ENCODE measurements around the gene NGDN. TPM values are rescaled to one million over a fixed set of nuclear protein-coding genes. Genes with fewer than 3 reads are reported as not detected.

Gene NGDN
- total and polyA plus RNA-seq, 2 of the 4 experiments (the other 2 are of a cell fraction) = 48.1 to 49.8 TPM

- Histone ChIP-seq H3K79me1 (ENCODE audit: low read depth in 1 of 2, low read length in 2 of 2) (no peaks in the 10 kb centered on the region), H2BK15ac (ENCODE audit: low read depth, low read length) (no peak overlapping the region), H3K18ac (ENCODE audit: low read depth, low read length) (no peak overlapping the region), H2BK120ac (ENCODE audit: low read depth, low read length) (no peak overlapping the region), H3K14ac (replicated peaks; ENCODE audit: low read depth, low read length) (no peak overlapping the region), H3K4me2 (ENCODE audit: low read depth, low read length) (no peak overlapping the region), H2AK9ac (replicated peaks; ENCODE audit: low read depth, low read length, poor library complexity) (no peak overlapping the region), H4K8ac (ENCODE audit: low read depth in 2 of 2, low read length in 2 of 2) (no peak overlapping the region), H3K4me1 (ENCODE audit: control insufficient read depth, insufficient read depth, low read length) (no peaks in the 10 kb centered on the region), H2AK5ac (ENCODE audit: low read depth, low read length) (no peak overlapping the region), H4K20me1 (ENCODE audit: insufficient read depth, low read length) (no peaks in the 10 kb centered on the region), H3K27ac (ENCODE audit: insufficient read depth, low read length) (no peak overlapping the region), H3K9ac (ENCODE audit: low read depth, low read length) (no peak overlapping the region), H3K9me1 (ENCODE audit: insufficient read depth, low read length) (no peaks in the 10 kb centered on the region), H4K91ac (ENCODE audit: insufficient read depth, low read depth, low read length) (no peak overlapping the region), H2BK5ac (ENCODE audit: low read depth, low read length, poor library complexity, severe bottlenecking) (no peak overlapping the region), H3K23ac (ENCODE audit: low read depth, low read length) (no peak overlapping the region), H2AFZ (replicated peaks; ENCODE audit: low read length, poor library complexity) (no peak overlapping the region), H4K5ac (ENCODE audit: low read depth, low read length) (no peak overlapping the region), H3K9me3 (ENCODE audit: control insufficient read depth, insufficient read depth, low read length) (no peaks in the 10 kb centered on the region), H3K4me3 (ENCODE audit: insufficient read depth, low read depth, low read length) (no peak overlapping the region), H3K27me3 (ENCODE audit: control insufficient read depth, insufficient read depth, low read length) (peaks cover 7% of the 10 kb centered on the region; the same call in 1 of the 2 replicates), H3K36me3 (ENCODE audit: control insufficient read depth, insufficient read depth, low read length) (no peaks in the 10 kb centered on the region), H3K4ac (ENCODE audit: low read depth, low read length) (no peak overlapping the region), H2BK20ac (ENCODE audit: low read depth, low read length) (no peak overlapping the region), H3K56ac (ENCODE audit: extremely low read depth, insufficient read depth, low read length) (no peak overlapping the region)
- ATAC-seq (ENCODE audit: low read depth) (no peak), DNase-seq (no peak)
- POLR2A ChIA-PET (ENCODE audit: unreplicated experiment) = no interaction called here
- in situ Hi-C loops (cut with MboI; ENCODE audit: low sequenced_read_pairs) (no loop called here), dilution Hi-C loops (cut with HindIII; ENCODE audit: low sequenced_read_pairs, unreplicated experiment) (no loop called here), intact Hi-C loops (cut with micrococcal nuclease) (no loop called here)
- TF ChIP-seq MXI1 (IDR thresholded peaks at IDR 0.05; ENCODE audit: borderline replicate concordance, low read depth, low read length) (no peak), POLR2A (IDR thresholded peaks at IDR 0.05; ENCODE audit: low read depth, low read length) (no peak), CHD1 (IDR thresholded peaks at IDR 0.05; ENCODE audit: low read depth, low read length) (no peak), ELK1 (IDR thresholded peaks at IDR 0.05; ENCODE audit: borderline replicate concordance, low read depth, low read length) (no peak), RAD21 (IDR thresholded peaks at IDR 0.05; ENCODE audit: low read length) (no peak), RCOR1 (IDR thresholded peaks at IDR 0.05; ENCODE audit: insufficient replicate concordance, low read length) (no peak), CTCF (conservative IDR thresholded peaks at IDR 0.05; ENCODE audit: low read depth, low read length) (no peak), NFE2L2 (IDR thresholded peaks at IDR 0.05; ENCODE audit: low read depth, low read length) (no peak), RFX5 (IDR thresholded peaks at IDR 0.05; ENCODE audit: low read depth, low read length) (no peak), BHLHE40 (IDR thresholded peaks at IDR 0.05; ENCODE audit: low read depth, low read length) (no peak), CEBPB (IDR thresholded peaks at IDR 0.05; ENCODE audit: low read depth, low read length) (no peak), MAFK (IDR thresholded peaks at IDR 0.05; ENCODE audit: low read depth, low read length) (no peak), MAZ (IDR thresholded peaks at IDR 0.05; ENCODE audit: borderline replicate concordance, low read depth, low read length) (no peak), SMC3 (IDR thresholded peaks at IDR 0.05; ENCODE audit: low read depth, low read length) (no peak), FOS (IDR thresholded peaks at IDR 0.05; ENCODE audit: low read depth, low read length) (no peak)
- TF ChIP-seq, protein P1, sequence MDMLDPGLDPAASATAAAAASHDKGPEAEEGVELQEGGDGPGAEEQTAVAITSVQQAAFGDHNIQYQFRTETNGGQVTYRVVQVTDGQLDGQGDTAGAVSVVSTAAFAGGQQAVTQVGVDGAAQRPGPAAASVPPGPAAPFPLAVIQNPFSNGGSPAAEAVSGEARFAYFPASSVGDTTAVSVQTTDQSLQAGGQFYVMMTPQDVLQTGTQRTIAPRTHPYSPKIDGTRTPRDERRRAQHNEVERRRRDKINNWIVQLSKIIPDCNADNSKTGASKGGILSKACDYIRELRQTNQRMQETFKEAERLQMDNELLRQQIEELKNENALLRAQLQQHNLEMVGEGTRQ (IDR thresholded peaks at IDR 0.05; ENCODE audit: low read depth, low read length) = no peak
- no TSS peak for BruUV-seq (replicated peaks)
- CTCF ChIA-PET = no interaction called here
- 27% methylated on average over 4 of the region's 10 CpGs; no CpG with 5 or more reads in 1 of the 2 experiments for WGBS, 2 experiments (ENCODE audit: extremely low coverage in 2 of 2, insufficient read length in 1 of 2)
Measured at GRCh38 chr14:23430016-23430722, 39.3 kb upstream of the NGDN start.

Data from IMR-90 (cell line).